HepG2 (cell line): ENCODE data around the gene CA14. TPM values are rescaled to one million over a fixed set of nuclear protein-coding genes. Genes with fewer than 3 reads are reported as not detected.

Experiments used
- BRD4 ChIP-seq: sonication (generic); formaldehyde crosslinking; IDR thresholded peaks from 2 replicates; pipeline ENCODE4 v1.4.0; 2020; ENCODE audit warnings: missing genetic modification reagents
- DR1 ChIP-seq: sonication (generic); formaldehyde crosslinking; IDR thresholded peaks from 2 replicates; pipeline ENCODE4 v1.8.0; 2021; ENCODE audit warnings: mild to moderate bottlenecking, missing genetic modification reagents, inconsistent platforms
- GTF3A ChIP-seq: sonication (generic); formaldehyde crosslinking; conservative IDR thresholded peaks from 2 replicates; pipeline ENCODE4 v1.4.0; 2020; ENCODE audit warnings: mild to moderate bottlenecking, missing genetic modification reagents
- IRX3 ChIP-seq: sonication (generic); formaldehyde crosslinking; IDR thresholded peaks from 2 replicates; pipeline ENCODE4 v1.8.1; 2023; ENCODE audit warnings: mild to moderate bottlenecking, low read depth, missing genetic modification reagents, borderline replicate concordance
- KDM6A ChIP-seq: IDR thresholded peaks from 2 replicates; pipeline ENCODE4 v1.6.1; 2016; ENCODE audit warnings: low read depth
- MED1 ChIP-seq: sonication (generic); formaldehyde crosslinking; IDR thresholded peaks from 2 replicates; pipeline ENCODE4 v1.4.0; 2020; ENCODE audit warnings: missing genetic modification reagents
- MTA3 ChIP-seq: sonication (generic); formaldehyde crosslinking; IDR thresholded peaks from 2 replicates; pipeline ENCODE4 v1.4.0; 2020; ENCODE audit warnings: missing genetic modification reagents
- MZF1 ChIP-seq: sonication (generic); formaldehyde crosslinking; IDR thresholded peaks from 2 replicates; pipeline ENCODE4 v1.8.1; 2023; ENCODE audit warnings: mild to moderate bottlenecking, missing genetic modification reagents, borderline replicate concordance
- NCOR1 ChIP-seq: fragments of 200-600 bp; sonication (generic); IDR thresholded peaks from 2 replicates; pipeline ENCODE4 v1.7.0; 2017; ENCODE audit warnings: antibody characterized with exemption, low read length, borderline replicate concordance
- NFE2 ChIP-seq: sonication (generic); formaldehyde crosslinking; IDR thresholded peaks from 2 replicates; pipeline ENCODE4 v1.4.0; 2020; ENCODE audit warnings: missing genetic modification reagents
- NR2F6 ChIP-seq, 2 experiments: IDR thresholded peaks; 2 replicates each; pipeline ENCODE4 v1.6.1; 2016; ENCODE audit warnings: antibody characterized with exemption in 1 of 2, mild to moderate bottlenecking in 1 of 2
- RAD21 ChIP-seq: fragments of 450-650 bp; formaldehyde crosslinking; IDR thresholded peaks from 2 replicates; pipeline ENCODE4 v1.5.0; 2020; ENCODE audit warnings: mild to moderate bottlenecking
- RBFOX2 ChIP-seq: fragments of 200-400 bp; formaldehyde crosslinking; IDR thresholded peaks from 2 replicates; pipeline ENCODE4 v1.6.1; 2017; ENCODE audit warnings: low read depth, mild to moderate bottlenecking, low read length
- SALL1 ChIP-seq: sonication (generic); formaldehyde crosslinking; IDR thresholded peaks from 2 replicates; pipeline ENCODE4 v1.8.0; 2022; ENCODE audit warnings: mild to moderate bottlenecking, missing genetic modification reagents
- SP140L ChIP-seq: sonication (generic); formaldehyde crosslinking; IDR thresholded peaks from 2 replicates; pipeline ENCODE4 v1.4.0; 2020; ENCODE audit warnings: missing genetic modification reagents, borderline replicate concordance
- TP53 ChIP-seq: sonication (generic); formaldehyde crosslinking; conservative IDR thresholded peaks from 2 replicates; pipeline ENCODE4 v1.4.0; 2020; ENCODE audit warnings: missing genetic modification reagents
- ZNF296 ChIP-seq: sonication (generic); formaldehyde crosslinking; conservative IDR thresholded peaks from 2 replicates; pipeline ENCODE4 v1.5.0; 2020; ENCODE audit warnings: mild to moderate bottlenecking, missing genetic modification reagents
- ZNF430 ChIP-seq: sonication (generic); formaldehyde crosslinking; IDR thresholded peaks from 2 replicates; pipeline ENCODE4 v1.9.0; 2021; ENCODE audit warnings: mild to moderate bottlenecking, missing genetic modification reagents
- ZNF556 ChIP-seq: sonication (generic); formaldehyde crosslinking; IDR thresholded peaks from 2 replicates; pipeline ENCODE4 v1.4.0; 2020; ENCODE audit warnings: mild to moderate bottlenecking, missing genetic modification reagents, borderline replicate concordance
- ZNF775 ChIP-seq: sonication (generic); formaldehyde crosslinking; IDR thresholded peaks from 2 replicates; pipeline ENCODE4 v1.4.0; 2020; ENCODE audit warnings: missing genetic modification reagents, mild to moderate bottlenecking, moderate library complexity, borderline replicate concordance
- ZNF878 ChIP-seq: sonication (generic); formaldehyde crosslinking; IDR thresholded peaks from 2 replicates; pipeline ENCODE4 v1.8.1; 2023; ENCODE audit warnings: mild to moderate bottlenecking, missing genetic modification reagents, moderate library complexity
- polyA plus RNA-seq, 8 experiments: library from polyadenylated mRNA; depleted of rRNA in 3 of 8; stranded (reverse) in 7 of 8; unstranded in 1 of 8; fragments of >200 nt; fragmentation: Illumina TruSeq in 4 of 8; extraction: Trizol in 4 of 8; gene quantifications; 2 replicates each; pipeline versions ENCODE4 v1.2.1 to v1.2.3, GENCODE V29; 2011 to 2016; ENCODE audit warnings: low read depth in 4 of 8, missing spikeins in 1 of 8, mixed read lengths in 1 of 8; ENCODE audit not compliant: insufficient read depth in 1 of 8
- total RNA-seq, 5 experiments: library from RNA; depleted of rRNA; stranded (reverse); fragments of >200 nt; fragmentation: Illumina TruSeq; extraction: Trizol; gene quantifications; 2 replicates each; pipeline ENCODE4 v1.2.3, GENCODE V29; 2016; ENCODE audit warnings: low read depth in 1 of 5
- TF ChIP-seq, protein P1 (sequence below): sonication (generic); formaldehyde crosslinking; IDR thresholded peaks from 2 replicates; pipeline ENCODE4 v1.8.1; 2022; ENCODE audit warnings: low read depth, mild to moderate bottlenecking, missing genetic modification reagents
- TF ChIP-seq, protein P2 (sequence below): sonication (generic); formaldehyde crosslinking; IDR thresholded peaks from 2 replicates; pipeline ENCODE4 v1.5.0; 2020; ENCODE audit warnings: missing genetic modification reagents
- TF ChIP-seq, protein P3 (sequence below): sonication (generic); formaldehyde crosslinking; IDR thresholded peaks from 2 replicates; pipeline ENCODE4 v1.8.0; 2022; ENCODE audit warnings: mild to moderate bottlenecking, missing genetic modification reagents, moderate library complexity
- TF ChIP-seq, protein P4 (sequence below): sonication (generic); formaldehyde crosslinking; IDR thresholded peaks from 2 replicates; pipeline ENCODE4 v1.5.0; 2020; ENCODE audit warnings: mild to moderate bottlenecking, low read depth, missing genetic modification reagents, borderline replicate concordance

Gene CA14
- total and polyA plus RNA-seq, 2 of the 13 experiments (the other 11 are each of a cell fraction or from before 2014, with no cell fraction given) = 2.4 to 8.5 TPM

DNA sequence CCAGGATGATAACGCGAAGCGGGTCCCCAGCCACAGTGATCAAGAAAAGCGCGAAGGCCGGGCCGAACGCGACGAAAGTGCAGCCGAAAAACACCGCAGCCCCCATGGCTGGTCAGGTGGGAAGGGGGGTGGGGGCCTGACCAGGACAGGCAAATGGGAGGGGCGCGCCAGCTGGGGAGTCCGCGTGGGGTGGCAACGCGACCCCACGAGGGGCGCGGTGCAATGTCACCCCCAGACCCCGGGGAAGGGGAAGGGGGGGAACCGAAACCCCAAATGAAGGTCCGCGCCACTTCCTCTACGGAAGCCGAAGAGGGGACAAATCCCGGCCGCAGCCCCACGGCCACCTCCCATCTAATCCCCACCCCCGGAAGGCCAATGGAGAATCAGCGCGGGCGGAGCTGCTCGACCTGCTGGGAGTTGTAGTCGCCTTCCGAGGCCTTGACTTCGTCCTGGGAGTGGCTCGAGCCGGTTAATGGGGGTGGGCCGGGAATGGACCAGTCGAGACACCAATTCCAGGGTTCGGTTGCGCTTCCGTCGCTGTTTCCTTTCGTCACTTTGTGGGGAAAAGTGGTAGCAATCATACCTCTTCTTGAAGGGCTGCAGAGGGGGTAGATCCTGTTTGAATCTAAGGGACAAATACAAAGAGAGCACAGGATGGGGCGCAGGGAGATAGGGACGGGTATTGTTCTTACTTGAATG, 11.3 kb downstream of the CA14 start, which contains the start of gene APH1A (continued):
- TF ChIP-seq, protein P1, sequence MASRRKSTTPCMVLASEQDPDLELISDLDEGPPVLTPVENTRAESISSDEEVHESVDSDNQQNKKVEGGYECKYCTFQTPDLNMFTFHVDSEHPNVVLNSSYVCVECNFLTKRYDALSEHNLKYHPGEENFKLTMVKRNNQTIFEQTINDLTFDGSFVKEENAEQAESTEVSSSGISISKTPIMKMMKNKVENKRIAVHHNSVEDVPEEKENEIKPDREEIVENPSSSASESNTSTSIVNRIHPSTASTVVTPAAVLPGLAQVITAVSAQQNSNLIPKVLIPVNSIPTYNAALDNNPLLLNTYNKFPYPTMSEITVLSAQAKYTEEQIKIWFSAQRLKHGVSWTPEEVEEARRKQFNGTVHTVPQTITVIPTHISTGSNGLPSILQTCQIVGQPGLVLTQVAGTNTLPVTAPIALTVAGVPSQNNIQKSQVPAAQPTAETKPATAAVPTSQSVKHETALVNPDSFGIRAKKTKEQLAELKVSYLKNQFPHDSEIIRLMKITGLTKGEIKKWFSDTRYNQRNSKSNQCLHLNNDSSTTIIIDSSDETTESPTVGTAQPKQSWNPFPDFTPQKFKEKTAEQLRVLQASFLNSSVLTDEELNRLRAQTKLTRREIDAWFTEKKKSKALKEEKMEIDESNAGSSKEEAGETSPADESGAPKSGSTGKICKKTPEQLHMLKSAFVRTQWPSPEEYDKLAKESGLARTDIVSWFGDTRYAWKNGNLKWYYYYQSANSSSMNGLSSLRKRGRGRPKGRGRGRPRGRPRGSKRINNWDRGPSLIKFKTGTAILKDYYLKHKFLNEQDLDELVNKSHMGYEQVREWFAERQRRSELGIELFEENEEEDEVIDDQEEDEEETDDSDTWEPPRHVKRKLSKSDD = no peak
- TF ChIP-seq, protein P2, sequence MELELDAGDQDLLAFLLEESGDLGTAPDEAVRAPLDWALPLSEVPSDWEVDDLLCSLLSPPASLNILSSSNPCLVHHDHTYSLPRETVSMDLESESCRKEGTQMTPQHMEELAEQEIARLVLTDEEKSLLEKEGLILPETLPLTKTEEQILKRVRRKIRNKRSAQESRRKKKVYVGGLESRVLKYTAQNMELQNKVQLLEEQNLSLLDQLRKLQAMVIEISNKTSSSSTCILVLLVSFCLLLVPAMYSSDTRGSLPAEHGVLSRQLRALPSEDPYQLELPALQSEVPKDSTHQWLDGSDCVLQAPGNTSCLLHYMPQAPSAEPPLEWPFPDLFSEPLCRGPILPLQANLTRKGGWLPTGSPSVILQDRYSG (CRISPR knock-in tag) = no peak
- TF ChIP-seq ZNF878 (CRISPR knock-in tag) (no peak), BRD4 (CRISPR knock-in tag) (no peak; the same call in 1 of the 2 replicates), MZF1 (no peak), NCOR1 (peak; percentile 29; the same call in 1 of the 2 replicates), ZNF430 (no peak), DR1 (0 out of 2 replicates have a peak, but pooled peaks have one; percentile 40), IRX3 (CRISPR knock-in tag) (no peak), MTA3 (no peak), SP140L (CRISPR knock-in tag) (no peak), SALL1 (peak; percentile 53), NR2F6 (IDR thresholded peaks at IDR 0.05) (no peak), NR2F6 (CRISPR knock-in tag; IDR thresholded peaks at IDR 0.05) (0 out of 2 replicates have a peak, but pooled peaks have one; percentile 18), RBFOX2 (peak; percentile 79), ZNF775 (no peak), RAD21 (no peak), ZNF556 (CRISPR knock-in tag) (no peak; the same call in 1 of the 2 replicates), MED1 (CRISPR knock-in tag) (peak; percentile 62), KDM6A (CRISPR knock-in tag) (no peak), TP53 (CRISPR knock-in tag) (0 out of 2 replicates have a peak, but pooled peaks have one; percentile 37), GTF3A (CRISPR knock-in tag) (no peak), ZNF296 (CRISPR knock-in tag) (no peak), NFE2 (CRISPR knock-in tag) (no peak)
- TF ChIP-seq, protein P3, sequence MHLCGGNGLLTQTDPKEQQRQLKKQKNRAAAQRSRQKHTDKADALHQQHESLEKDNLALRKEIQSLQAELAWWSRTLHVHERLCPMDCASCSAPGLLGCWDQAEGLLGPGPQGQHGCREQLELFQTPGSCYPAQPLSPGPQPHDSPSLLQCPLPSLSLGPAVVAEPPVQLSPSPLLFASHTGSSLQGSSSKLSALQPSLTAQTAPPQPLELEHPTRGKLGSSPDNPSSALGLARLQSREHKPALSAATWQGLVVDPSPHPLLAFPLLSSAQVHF (CRISPR knock-in tag) = no peak
- TF ChIP-seq, protein P4, sequence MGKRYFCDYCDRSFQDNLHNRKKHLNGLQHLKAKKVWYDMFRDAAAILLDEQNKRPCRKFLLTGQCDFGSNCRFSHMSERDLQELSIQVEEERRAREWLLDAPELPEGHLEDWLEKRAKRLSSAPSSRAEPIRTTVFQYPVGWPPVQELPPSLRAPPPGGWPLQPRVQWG = no peak
